MCF 10A (cell line): ENCODE results near the gene TMEM131. TPM values are rescaled to one million over a fixed set of nuclear protein-coding genes. Genes with fewer than 3 reads are reported as not detected.

Experiments used
- BruUV-seq: library from RNA; stranded (reverse); fragments of 400-500 nt; replicated peaks from 2 replicates; lab custom pipeline; 2021; lab: Mats Ljungman, UMichigan
- CTCF ChIA-PET: fragments of 300-600 bp; sonication (Branson Sonifier 250); formaldehyde crosslinking; extraction: SDS; loops from one replicate; lab custom pipeline; 2021; ENCODE audit warnings: antibody characterized with exemption, inconsistent platforms; lab: Yijun Ruan, JAX
- POLR2A ChIA-PET: fragments of 300-600, 350-650 bp; sonication (Branson Sonifier 250); formaldehyde crosslinking; extraction: SDS; loops from one replicate; lab custom pipeline; 2020; ENCODE audit warnings: antibody characterized with exemption, inconsistent platforms; lab: Yijun Ruan, JAX
- DNase-seq: peaks from one replicate; pipeline ENCODE4 v3.0.0-alpha.2; 2018; ENCODE audit not compliant: unreplicated experiment
- H3K27ac Mint-ChIP-seq: one replicate; pipeline ENCODE4 v1.8.0; 2022; ENCODE audit warnings: mild to moderate bottlenecking, low read depth, mixed read lengths; ENCODE audit not compliant: unreplicated experiment
- H3K27me3 Mint-ChIP-seq: one replicate; pipeline ENCODE4 v1.8.0; 2022; ENCODE audit warnings: mixed read lengths; ENCODE audit not compliant: insufficient read depth, unreplicated experiment
- H3K36me3 Mint-ChIP-seq: one replicate; pipeline ENCODE4 v1.8.0; 2022; ENCODE audit warnings: mild to moderate bottlenecking, moderate library complexity, mixed read lengths; ENCODE audit not compliant: insufficient read depth, unreplicated experiment
- H3K4me1 Mint-ChIP-seq: one replicate; pipeline ENCODE4 v1.8.0; 2022; ENCODE audit warnings: mixed read lengths; ENCODE audit not compliant: insufficient read depth, unreplicated experiment
- H3K4me3 Mint-ChIP-seq: one replicate; pipeline ENCODE4 v1.8.0; 2022; ENCODE audit warnings: mild to moderate bottlenecking, moderate library complexity, mixed read lengths; ENCODE audit not compliant: unreplicated experiment
- H3K9me3 Mint-ChIP-seq: one replicate; pipeline ENCODE4 v1.8.0; 2022; ENCODE audit warnings: mixed read lengths; ENCODE audit not compliant: unreplicated experiment
- CTCF ChIP-seq: fragments of 200-600 bp; IDR thresholded peaks from one replicate; pipeline ENCODE4 v1.8.0; 2022; ENCODE audit warnings: antibody characterized with exemption, mild to moderate bottlenecking; ENCODE audit not compliant: unreplicated experiment
- intact Hi-C: fragments of 100-400 bp; cut with micrococcal nuclease; formaldehyde crosslinking; loops from 2 replicates; pipeline ENCODE4 v1.14.1; 2022
- total RNA-seq: library from RNA; stranded (reverse); gene quantifications from 2 replicates; pipeline ENCODE4 v1.2.3, GENCODE V29; 2022

The TMEM131 gene
- total RNA-seq, 1 experiment from 2014 or later, result 42.2 TPM

- no peak for TF ChIP-seq CTCF
- Mint-ChIP-seq H3K4me3 (no peak overlapping the region), H3K36me3 (peaks cover 69% of the 10 kb centered on the region), H3K27me3 (no peaks in the 10 kb centered on the region), H3K27ac (no peak overlapping the region), H3K9me3 (no peaks in the 10 kb centered on the region), H3K4me1 (no peaks in the 10 kb centered on the region)
- CTCF ChIA-PET, result no interaction called here
- POLR2A ChIA-PET, result no interaction called here
- no peak for DNase-seq
- intact Hi-C loops, result no loop called here
- no TSS peak for BruUV-seq
These were observed 235.2 kb downstream of the TMEM131 start for GRCh38 chr2:97760480-97761049.

DNA sequence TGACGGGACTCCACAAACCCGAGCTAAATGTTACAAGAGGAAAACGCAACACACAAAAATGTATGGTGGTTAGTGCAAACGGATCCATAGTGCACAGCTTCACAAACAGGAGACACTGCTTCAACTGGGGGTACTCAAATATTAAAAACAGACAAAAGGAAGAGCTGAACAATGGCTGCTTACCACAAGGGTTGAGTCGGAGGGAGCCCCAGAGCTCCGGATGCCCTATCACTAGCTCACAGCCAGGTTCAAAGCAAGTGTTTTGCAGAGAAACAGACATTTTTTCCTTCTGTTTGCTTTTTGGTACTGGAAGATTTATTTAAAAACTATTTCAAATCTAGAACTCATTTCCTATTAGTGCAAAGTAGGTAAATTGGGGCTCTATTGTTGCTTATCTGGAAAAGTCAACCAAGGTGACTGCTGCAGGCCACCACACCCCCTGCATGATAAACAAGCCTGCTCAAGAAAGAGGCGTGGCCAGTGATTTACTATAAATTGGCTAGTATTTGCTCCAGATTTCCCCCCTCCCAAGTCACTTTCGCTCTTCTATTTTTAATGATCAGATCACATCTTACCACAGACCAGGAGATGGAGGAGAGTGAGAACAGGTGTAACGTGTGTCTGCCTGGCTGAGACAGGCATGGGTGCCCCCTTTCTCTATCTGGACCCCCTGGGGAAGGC is 235.9 kb downstream of the TMEM131 start:
- Mint-ChIP-seq H3K4me1 (no peaks in the 10 kb centered on the region), H3K27me3 (no peaks in the 10 kb centered on the region), H3K36me3 (peaks cover 72% of the 10 kb centered on the region), H3K4me3 (no peak overlapping the region), H3K27ac (no peak overlapping the region), H3K9me3 (no peaks in the 10 kb centered on the region)
- no TSS peak for BruUV-seq
- CTCF ChIA-PET, result interaction anchor here (0.8 to 1.9 kb wide), 2 partner anchors 20 to 60 kb away, joined by 3 to 5 read pairs; no protein-coding TSS in a partner anchor
- POLR2A ChIA-PET, result interaction anchor here (1.1 kb wide), 1 partner anchor 15 kb away, joined by 4 read pairs; no protein-coding TSS in a partner anchor
- TF ChIP-seq CTCF, result no peak
- DNase-seq, result no peak
- intact Hi-C loops, result no loop called here

DNA sequence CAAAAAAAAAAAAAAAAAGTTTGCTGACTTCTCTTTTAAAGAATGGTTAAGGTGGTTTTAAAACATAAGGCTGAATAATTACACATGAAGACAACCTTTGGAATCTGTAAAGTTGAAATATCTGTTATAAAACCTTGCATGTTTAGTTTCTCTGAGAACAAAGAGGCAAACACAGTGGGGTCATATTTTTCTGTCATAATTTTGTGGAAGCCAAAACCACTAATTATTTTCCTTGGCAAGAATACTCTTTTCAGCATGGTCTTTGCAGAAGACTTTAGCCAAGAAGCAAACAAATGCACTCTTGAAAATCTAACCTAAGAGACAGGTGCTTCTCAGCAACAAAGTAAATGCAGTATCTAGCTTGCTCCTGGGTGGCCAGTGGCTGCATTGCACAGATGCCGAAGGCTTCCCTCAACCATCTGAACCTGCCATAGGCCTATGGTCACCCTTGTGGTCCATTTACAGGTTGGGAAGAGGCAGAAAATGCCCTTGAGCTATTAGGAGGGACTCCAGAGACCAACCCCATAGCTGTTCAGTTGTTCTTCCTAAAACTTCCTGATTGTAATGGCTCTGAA is 237.5 kb downstream of the TMEM131 start:
- ChIA-PET POLR2A (no interaction called here), CTCF (interaction anchor here (1.9 kb wide), 1 partner anchor 58 kb away, joined by 5 read pairs; no protein-coding TSS in a partner anchor)
- no TSS peak for BruUV-seq
- Mint-ChIP-seq H3K36me3 (peaks cover 68% of the 10 kb centered on the region), H3K4me3 (no peak overlapping the region), H3K27me3 (no peaks in the 10 kb centered on the region), H3K9me3 (no peaks in the 10 kb centered on the region), H3K4me1 (peaks cover 2% of the 10 kb centered on the region), H3K27ac (no peak overlapping the region)
- intact Hi-C loops, result no loop called here
- DNase-seq, result no peak
- no peak for TF ChIP-seq CTCF

DNA sequence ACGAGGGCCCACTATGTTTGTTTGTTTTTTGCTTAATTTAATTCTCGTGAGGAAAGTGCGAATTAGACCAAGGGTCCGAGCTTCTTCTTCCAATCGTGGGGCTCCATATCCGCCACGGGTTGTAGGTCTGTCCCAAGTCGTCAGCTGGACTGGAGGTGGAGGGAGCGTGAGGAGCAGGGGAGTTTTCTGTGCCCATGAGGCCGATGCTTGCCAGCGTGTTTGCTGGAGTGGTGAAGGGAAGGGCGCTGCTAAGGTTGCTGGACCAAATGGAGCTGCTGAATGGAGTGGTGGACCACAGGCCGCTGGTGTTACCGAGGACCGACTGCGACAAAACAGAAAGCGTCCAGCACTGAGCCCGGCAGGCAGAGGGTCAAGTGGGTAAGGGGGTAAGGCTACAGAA is 238.7 kb downstream of the TMEM131 start:
- Mint-ChIP-seq H3K4me1 (peaks cover 9% of the 10 kb centered on the region), H3K27me3 (no peaks in the 10 kb centered on the region), H3K36me3 (peaks cover 69% of the 10 kb centered on the region), H3K27ac (no peak overlapping the region), H3K9me3 (no peaks in the 10 kb centered on the region), H3K4me3 (no peak overlapping the region)
- BruUV-seq, result no TSS peak
- POLR2A ChIA-PET, result no interaction called here
- CTCF ChIA-PET, result interaction anchor here (0.7 kb wide), 1 partner anchor 431 kb away, joined by 5 read pairs; no protein-coding TSS in a partner anchor
- no peak for TF ChIP-seq CTCF
- intact Hi-C loops, result no loop called here
- DNase-seq, result no peak
